HTR-8/SVneo (cell line): Measurements from ENCODE around the gene HRH3.

Experiments used
- DNase-seq: peaks from one replicate; pipeline ENCODE4 v3.0.0; 2011; ENCODE audit warnings: low spot score, mixed read lengths; ENCODE audit not compliant: insufficient read length
- FAIRE-seq: peaks from 2 replicates; lab custom pipeline; 2011; peaks lifted over from hg19 to GRCh38; lab: Jason Lieb, UNC

The HRH3 gene

GRCh38 chr20:62183426-62184142 lies 36.5 kb downstream of the HRH3 start:
- FAIRE-seq (peak; percentile 51), DNase-seq (peak; percentile 55)

GRCh38 chr20:62182469-62183425 lies 37.3 kb downstream of the HRH3 start, which contains the start of gene MTG2:
Gene MTG2, plus strand, starts transcription at chr20:62183028. Its CDS starts 10,393 bp downstream, at chr20:62193421.
- peak; percentile 98 for FAIRE-seq
- peak; percentile 100 for DNase-seq

GRCh38 chr20:62181808-62182207 lies 38.3 kb downstream of the HRH3 start:
- FAIRE-seq (no peak), DNase-seq (no peak)

- no peak for DNase-seq
- FAIRE-seq = no peak
Measured at GRCh38 chr20:62179162-62179504, 40.9 kb downstream of the HRH3 start.

- DNase-seq (no peak), FAIRE-seq (no peak)
Measured at GRCh38 chr20:62178316-62179161, 41.5 kb downstream of the HRH3 start.

GRCh38 chr20:62177307-62177706 lies 42.8 kb downstream of the HRH3 start:
- FAIRE-seq = peak; percentile 70
- no peak for DNase-seq

GRCh38 chr20:62176866-62177265 lies 43.2 kb downstream of the HRH3 start:
- FAIRE-seq = peak; percentile 42

GRCh38 chr20:62175711-62176110 lies 44.4 kb downstream of the HRH3 start:
- DNase-seq (no peak), FAIRE-seq (peak; percentile 31)

More at GRCh38 chr20:62176866-62177265, 43.2 kb downstream of the HRH3 start:
- no peak for DNase-seq

- FAIRE-seq (peak; percentile 23), DNase-seq (no peak)
Measured at GRCh38 chr20:62174870-62175624, 45.0 kb downstream of the HRH3 start.

- DNase-seq (no peak), FAIRE-seq (peak; percentile 68)
Measured at GRCh38 chr20:62174021-62174804, 45.9 kb downstream of the HRH3 start.

GRCh38 chr20:62172666-62173065 lies 47.4 kb downstream of the HRH3 start:
- FAIRE-seq (peak; percentile 83), DNase-seq (no peak)

- FAIRE-seq = no peak
Measured at GRCh38 chr20:62171245-62171644, 48.8 kb downstream of the HRH3 start.

GRCh38 chr20:62170536-62170935 lies 49.5 kb downstream of the HRH3 start:
- DNase-seq = no peak
- FAIRE-seq = no peak

More at GRCh38 chr20:62171245-62171644, 48.8 kb downstream of the HRH3 start:
- DNase-seq = no peak

GRCh38 chr20:62168890-62169435 lies 51.1 kb downstream of the HRH3 start:
- no peak for DNase-seq
- peak; percentile 76 for FAIRE-seq

GRCh38 chr20:62168061-62168460 lies 52.0 kb downstream of the HRH3 start:
- no peak for DNase-seq
- peak; percentile 90 for FAIRE-seq

- DNase-seq = no peak
- FAIRE-seq = peak; percentile 58
Measured at GRCh38 chr20:62167474-62167873, 52.6 kb downstream of the HRH3 start.

- FAIRE-seq = peak; percentile 91
- no peak for DNase-seq
Measured at GRCh38 chr20:62165762-62166399, 54.2 kb downstream of the HRH3 start.
